CD4-positive, CD25-positive, alpha-beta regulatory T cell (primary cell): ENCODE data around the gene HS3ST5. TPM values are rescaled to one million over a fixed set of nuclear protein-coding genes. Genes with fewer than 3 reads are reported as not detected.
A peak's percentile ranks its signal among the peaks of the same experiment; 100 is the strongest.

Source experiments
- ATAC-seq, 2 donors: fragments of 150-1000 bp; cut with Tn5 transposase; one replicate each; pipeline ENCODE4 v1.10.0; 2021; ENCODE audit warnings: low read depth in 2 of 2, moderate number of reproducible peaks in 2 of 2, moderate library complexity in 1 of 2
- DNase-seq, 3 donors: peaks; one replicate each; pipeline versions ENCODE4 v3.0.0 to v3.0.0-alpha.2; 2012 to 2022; ENCODE audit warnings: mixed read lengths in 1 of 3
- H3K27ac ChIP-seq: one replicate; pipeline ENCODE4 v1.7.0; 2013; ENCODE audit warnings: mild to moderate bottlenecking, low read length; ENCODE audit not compliant: insufficient read depth, poor library complexity, severe bottlenecking
- H3K27me3 ChIP-seq: one replicate; pipeline ENCODE4 v1.7.0; 2013; ENCODE audit warnings: low read length; ENCODE audit not compliant: control insufficient read depth, insufficient read depth
- H3K36me3 ChIP-seq: one replicate; pipeline ENCODE4 v1.7.0; 2013; ENCODE audit warnings: mild to moderate bottlenecking, low read length, moderate library complexity; ENCODE audit not compliant: control insufficient read depth, insufficient read depth
- H3K4me1 ChIP-seq: 2 replicates; pipeline ENCODE4 v1.7.0; 2013; ENCODE audit warnings: mild to moderate bottlenecking, low read length; ENCODE audit not compliant: insufficient read depth, control insufficient read depth, poor library complexity, severe bottlenecking
- H3K4me3 ChIP-seq: one replicate; pipeline ENCODE4 v1.7.0; 2013; ENCODE audit warnings: low read depth, mild to moderate bottlenecking, low read length, moderate library complexity
- H3K9me3 ChIP-seq, 2 experiments: 1 replicate in 1 of 2; 2 replicates in 1 of 2; pipeline ENCODE4 v1.7.0; 2013; ENCODE audit warnings: low read length in 2 of 2, mild to moderate bottlenecking in 1 of 2, moderate library complexity in 1 of 2; ENCODE audit not compliant: control insufficient read depth in 2 of 2
- H3K27ac Mint-ChIP-seq, 3 donors: one replicate each; pipeline ENCODE4 v1.8.0; 2020 to 2022; ENCODE audit warnings: mild to moderate bottlenecking in 3 of 3, mixed read lengths in 3 of 3, moderate library complexity in 2 of 3
- H3K27me3 Mint-ChIP-seq: one replicate; pipeline ENCODE4 v1.8.0; 2022; ENCODE audit warnings: mild to moderate bottlenecking, mixed read lengths
- H3K36me3 Mint-ChIP-seq: one replicate; pipeline ENCODE4 v1.8.0; 2020; ENCODE audit warnings: mixed read lengths
- H3K4me1 Mint-ChIP-seq, 4 donors: one replicate each; pipeline ENCODE4 v1.8.0; 2020 to 2022; ENCODE audit warnings: mixed read lengths in 4 of 4, mild to moderate bottlenecking in 1 of 4
- H3K4me3 Mint-ChIP-seq, 4 donors: one replicate each; pipeline ENCODE4 v1.8.0; 2020 to 2022; ENCODE audit warnings: mild to moderate bottlenecking in 4 of 4, mixed read lengths in 4 of 4, moderate library complexity in 3 of 4
- H3K9me3 Mint-ChIP-seq, 7 donors: one replicate each; pipeline ENCODE4 v1.8.0; 2020 to 2022; ENCODE audit warnings: mixed read lengths in 7 of 7, mild to moderate bottlenecking in 3 of 7, moderate library complexity in 2 of 7
- polyA plus RNA-seq, 4 donors: library from polyadenylated mRNA; unstranded; fragments of 300-500 nt; fragmentation: Illumina TruSeq; gene quantifications; one replicate each; pipeline ENCODE4 v1.2.3, GENCODE V29; 2021
- total RNA-seq: library from RNA; stranded (reverse); gene quantifications from one replicate; pipeline ENCODE4 v1.2.3, GENCODE V29; 2022

Gene HS3ST5
- total and polyA plus RNA-seq, 5 donors from 2014 or later: not detected

- Histone ChIP-seq H3K4me1 (no peaks in the 10 kb centered on the region), H3K27ac (no peak overlapping the region), H3K9me3 (no peaks in the 10 kb centered on the region), H3K4me3 (no peak overlapping the region), H3K36me3 (no peaks in the 10 kb centered on the region), H3K27me3 (no peaks in the 10 kb centered on the region)
- no peak for ATAC-seq
- Mint-ChIP-seq H3K27me3 (no peaks in the 10 kb centered on the region), H3K9me3 (peaks cover 0 to 7% (median 0%) of the 10 kb centered on the region in 7 donors), H3K4me1 (no peaks in the 10 kb centered on the region), H3K36me3 (no peaks in the 10 kb centered on the region), H3K27ac (no peak overlapping the region), H3K4me3 (peak overlapping the region in 1 of 4 donors; percentile 51)
- DNase-seq: no peak
Observed at GRCh38 chr6:114301596-114302219, 41.1 kb downstream of the HS3ST5 start.

DNA sequence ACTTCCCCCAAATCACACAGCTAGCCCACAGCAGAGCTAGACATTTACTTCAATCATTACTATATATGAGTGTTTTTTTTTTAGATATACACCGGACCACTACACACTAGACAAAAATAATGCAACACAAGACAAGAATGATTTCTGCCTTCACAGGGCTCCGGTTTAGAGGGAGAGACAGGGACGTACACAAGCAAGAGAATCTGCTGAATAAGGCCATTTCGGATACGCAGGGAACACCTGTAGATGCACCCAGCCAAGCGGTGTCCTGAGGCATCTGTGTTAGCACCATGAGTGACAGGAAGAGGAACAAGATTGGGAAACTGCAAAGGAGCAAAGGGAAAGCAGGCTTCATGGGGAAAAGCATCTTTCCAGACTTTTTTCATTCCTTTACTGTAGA lies 45.7 kb downstream of the HS3ST5 start:
- no peak for DNase-seq
- H3K36me3 Mint-ChIP-seq: no peaks in the 10 kb centered on the region
- no peak overlapping the region for H3K4me3 Mint-ChIP-seq
- H3K27ac Mint-ChIP-seq: no peak overlapping the region
- no peak for ATAC-seq
- H3K36me3 ChIP-seq: no peaks in the 10 kb centered on the region
- no peaks in the 10 kb centered on the region for H3K27me3 ChIP-seq
- H3K27ac ChIP-seq: no peak overlapping the region
- H3K9me3 Mint-ChIP-seq: peaks cover 0 to 7% (median 0%) of the 10 kb centered on the region in 7 donors
- no peak overlapping the region for H3K4me3 ChIP-seq
- H3K4me1 ChIP-seq: no peaks in the 10 kb centered on the region
- H3K4me1 Mint-ChIP-seq: no peaks in the 10 kb centered on the region
- H3K27me3 Mint-ChIP-seq: no peaks in the 10 kb centered on the region
- H3K9me3 ChIP-seq: no peaks in the 10 kb centered on the region

DNA sequence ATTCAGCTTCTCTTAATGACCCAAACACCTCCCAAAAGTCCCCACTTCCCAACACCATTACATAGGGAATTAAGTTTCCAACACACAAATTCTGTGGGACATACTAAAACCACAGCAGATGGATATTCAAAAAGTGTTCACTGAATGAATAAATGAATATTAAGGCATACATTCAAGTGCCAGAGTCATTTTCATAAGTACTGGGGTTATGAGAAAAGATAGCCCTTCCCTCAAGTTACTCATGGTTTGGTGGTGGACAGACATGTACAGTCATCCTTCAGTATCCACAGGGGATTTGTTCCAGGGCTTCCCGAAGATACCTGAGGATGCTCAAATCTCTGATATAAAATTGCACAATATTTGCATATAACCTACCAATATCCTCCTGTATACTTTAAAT lies 50.4 kb downstream of the HS3ST5 start:
- no peaks in the 10 kb centered on the region for H3K27me3 Mint-ChIP-seq
- Histone ChIP-seq H3K27me3 (no peaks in the 10 kb centered on the region), H3K36me3 (no peaks in the 10 kb centered on the region), H3K9me3 (no peaks in the 10 kb centered on the region), H3K4me1 (no peaks in the 10 kb centered on the region), H3K4me3 (no peak overlapping the region), H3K27ac (no peak overlapping the region)
- no peak overlapping the region for H3K4me3 Mint-ChIP-seq
- ATAC-seq: no peak
- no peak overlapping the region for H3K27ac Mint-ChIP-seq
- H3K4me1 Mint-ChIP-seq: no peaks in the 10 kb centered on the region
- no peak for DNase-seq
- H3K36me3 Mint-ChIP-seq: no peaks in the 10 kb centered on the region
- peaks cover 0 to 3% (median 0%) of the 10 kb centered on the region in 7 donors for H3K9me3 Mint-ChIP-seq

GRCh38 chr6:114291428-114291827 lies 51.4 kb downstream of the HS3ST5 start:
- Mint-ChIP-seq H3K4me3 (no peak overlapping the region), H3K4me1 (no peaks in the 10 kb centered on the region), H3K9me3 (no peaks in the 10 kb centered on the region), H3K36me3 (no peaks in the 10 kb centered on the region), H3K27ac (no peak overlapping the region), H3K27me3 (no peaks in the 10 kb centered on the region)
- H3K27me3 ChIP-seq: no peaks in the 10 kb centered on the region
- no peaks in the 10 kb centered on the region for H3K9me3 ChIP-seq
- ATAC-seq (no peak), DNase-seq (no peak)
- no peak overlapping the region for H3K27ac ChIP-seq
- H3K4me3 ChIP-seq: no peak overlapping the region
- H3K36me3 ChIP-seq: no peaks in the 10 kb centered on the region
- no peaks in the 10 kb centered on the region for H3K4me1 ChIP-seq

DNA sequence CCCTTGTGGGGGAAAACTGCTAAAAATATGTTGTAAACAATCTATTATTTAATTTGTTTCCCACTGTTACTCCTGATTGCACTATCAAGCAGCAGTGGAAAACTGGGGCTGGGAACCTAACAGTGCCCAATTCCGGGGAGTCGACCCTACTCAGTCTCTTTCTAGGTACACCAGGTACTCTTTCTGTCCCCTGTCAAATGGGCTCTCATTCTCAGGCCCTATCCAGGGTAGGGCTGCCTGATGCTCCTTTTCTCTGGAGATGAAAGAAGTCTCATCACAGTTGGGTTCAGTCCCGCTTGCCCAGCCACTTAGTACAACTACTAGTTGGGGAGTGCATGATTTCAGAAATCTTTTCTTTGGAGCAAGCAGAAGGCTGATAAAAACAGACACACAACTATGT lies 52.0 kb downstream of the HS3ST5 start:
- Histone ChIP-seq H3K4me3 (no peak overlapping the region), H3K36me3 (no peaks in the 10 kb centered on the region), H3K27me3 (no peaks in the 10 kb centered on the region), H3K9me3 (no peaks in the 10 kb centered on the region), H3K27ac (no peak overlapping the region), H3K4me1 (no peaks in the 10 kb centered on the region)
- no peak for DNase-seq
- no peaks in the 10 kb centered on the region for H3K4me1 Mint-ChIP-seq
- ATAC-seq: no peak
- H3K4me3 Mint-ChIP-seq: no peak overlapping the region
- no peaks in the 10 kb centered on the region for H3K27me3 Mint-ChIP-seq
- H3K9me3 Mint-ChIP-seq: no peaks in the 10 kb centered on the region
- H3K27ac Mint-ChIP-seq: no peak overlapping the region
- no peaks in the 10 kb centered on the region for H3K36me3 Mint-ChIP-seq

DNA sequence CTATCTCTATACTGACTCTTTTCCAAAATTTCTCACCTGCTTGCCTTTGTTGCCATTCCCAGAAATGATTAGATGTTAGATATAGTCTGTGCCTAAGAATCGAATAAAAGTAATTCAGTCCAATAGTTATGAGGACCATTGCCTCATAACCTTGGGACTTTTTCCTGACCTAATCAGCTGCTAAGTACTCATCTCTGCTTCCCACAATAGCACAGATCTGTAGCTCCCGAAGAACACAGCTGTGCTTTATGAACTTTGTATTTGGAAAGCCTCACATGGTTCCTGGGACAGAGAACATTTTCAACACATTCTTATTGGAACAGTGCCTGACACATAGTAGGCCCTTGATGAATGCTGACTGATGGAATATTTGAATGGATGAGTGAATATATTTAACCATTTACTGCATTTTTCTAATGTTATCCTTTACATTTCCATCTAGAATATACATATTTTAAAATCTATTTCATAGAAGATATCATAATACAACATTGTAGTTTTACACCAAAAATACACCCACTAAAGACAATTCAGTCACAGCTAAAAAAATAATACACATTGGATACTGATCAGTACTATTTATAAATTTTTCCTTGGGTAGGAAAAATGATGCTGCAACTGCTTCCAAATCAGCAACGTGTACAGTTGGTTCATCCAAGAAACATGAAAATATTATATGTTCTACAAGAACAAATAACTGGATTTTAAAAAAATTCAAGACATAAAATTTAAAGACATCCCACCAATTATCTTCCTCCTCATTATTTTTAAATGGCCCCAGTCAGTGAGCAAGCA lies 53.9 kb downstream of the HS3ST5 start:
- Histone ChIP-seq H3K27me3 (no peaks in the 10 kb centered on the region), H3K27ac (no peak overlapping the region), H3K36me3 (no peaks in the 10 kb centered on the region), H3K9me3 (no peaks in the 10 kb centered on the region), H3K4me1 (no peaks in the 10 kb centered on the region), H3K4me3 (no peak overlapping the region)
- ATAC-seq (no peak), DNase-seq (no peak)
- Mint-ChIP-seq H3K9me3 (no peaks in the 10 kb centered on the region), H3K27me3 (no peaks in the 10 kb centered on the region), H3K36me3 (no peaks in the 10 kb centered on the region), H3K4me3 (no peak overlapping the region), H3K27ac (no peak overlapping the region), H3K4me1 (no peaks in the 10 kb centered on the region)

GRCh38 chr6:114287461-114287860 lies 55.4 kb downstream of the HS3ST5 start:
- no peaks in the 10 kb centered on the region for H3K36me3 ChIP-seq
- no peak overlapping the region for H3K27ac Mint-ChIP-seq
- H3K4me1 ChIP-seq: no peaks in the 10 kb centered on the region
- H3K4me3 ChIP-seq: no peak overlapping the region
- no peak overlapping the region for H3K27ac ChIP-seq
- H3K4me3 Mint-ChIP-seq: no peak overlapping the region
- peaks cover 0 to 2% (median 0%) of the 10 kb centered on the region in 7 donors for H3K9me3 Mint-ChIP-seq
- no peaks in the 10 kb centered on the region for H3K27me3 ChIP-seq
- DNase-seq: no peak
- no peaks in the 10 kb centered on the region for H3K4me1 Mint-ChIP-seq
- ATAC-seq: no peak
- H3K27me3 Mint-ChIP-seq: no peaks in the 10 kb centered on the region
- no peaks in the 10 kb centered on the region for H3K36me3 Mint-ChIP-seq
- no peaks in the 10 kb centered on the region for H3K9me3 ChIP-seq

DNA sequence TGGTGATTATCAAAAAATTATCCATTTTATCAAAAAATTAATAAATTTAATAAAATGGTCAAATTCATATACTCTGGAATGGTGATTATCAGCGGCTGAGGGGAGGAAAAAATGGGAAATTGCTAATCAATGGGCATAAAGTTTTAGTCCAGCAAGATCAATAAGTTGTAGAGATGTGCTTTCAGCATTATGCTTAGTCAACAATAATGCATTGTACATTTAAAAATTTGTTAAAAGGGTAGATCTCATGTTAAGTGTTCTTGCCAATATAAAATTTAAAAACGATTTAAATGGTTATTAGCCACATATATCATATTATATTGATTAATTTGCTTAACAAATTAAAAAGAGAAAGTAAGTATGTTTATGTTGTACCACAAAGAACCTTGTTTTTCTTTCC lies 56.6 kb downstream of the HS3ST5 start:
- no peak for ATAC-seq
- no peaks in the 10 kb centered on the region for H3K27me3 Mint-ChIP-seq
- no peaks in the 10 kb centered on the region for H3K9me3 ChIP-seq
- H3K4me3 ChIP-seq: no peak overlapping the region
- H3K4me1 ChIP-seq: no peaks in the 10 kb centered on the region
- no peaks in the 10 kb centered on the region for H3K36me3 Mint-ChIP-seq
- DNase-seq: no peak
- H3K36me3 ChIP-seq: no peaks in the 10 kb centered on the region
- no peaks in the 10 kb centered on the region for H3K4me1 Mint-ChIP-seq
- H3K4me3 Mint-ChIP-seq: no peak overlapping the region
- H3K27me3 ChIP-seq: no peaks in the 10 kb centered on the region
- H3K27ac Mint-ChIP-seq: no peak overlapping the region
- no peak overlapping the region for H3K27ac ChIP-seq
- H3K9me3 Mint-ChIP-seq: peaks cover 0 to 2% (median 0%) of the 10 kb centered on the region in 7 donors
